GM12864 (cell line): ENCODE measurements around the gene EFNB2.

Experiments used
- DNase-seq: peaks from one replicate; pipeline ENCODE4 v3.0.0-alpha.2; 2011; ENCODE audit warnings: low read depth
- H3K4me3 ChIP-seq: 2 replicates; pipeline ENCODE4 v1.5.1; 2011; ENCODE audit warnings: mild to moderate bottlenecking, low read depth, low read length, control low read depth
- CTCF ChIP-seq: IDR thresholded peaks from 2 replicates; pipeline ENCODE4 v1.5.1; 2011; ENCODE audit warnings: low read depth, mild to moderate bottlenecking, moderate library complexity, low read length, control low read depth, inconsistent platforms; ENCODE audit errors: missing control alignments

EFNB2 gene

GRCh38 chr13:106526738-106527444, 8.6 kb downstream of the EFNB2 start:
- no peak for TF ChIP-seq CTCF
- no peak for DNase-seq
- no peak overlapping the region for H3K4me3 ChIP-seq

GRCh38 chr13:106525865-106526264, 9.6 kb downstream of the EFNB2 start:
- H3K4me3 ChIP-seq = no peak overlapping the region
- no peak for DNase-seq
- TF ChIP-seq CTCF = no peak

DNA sequence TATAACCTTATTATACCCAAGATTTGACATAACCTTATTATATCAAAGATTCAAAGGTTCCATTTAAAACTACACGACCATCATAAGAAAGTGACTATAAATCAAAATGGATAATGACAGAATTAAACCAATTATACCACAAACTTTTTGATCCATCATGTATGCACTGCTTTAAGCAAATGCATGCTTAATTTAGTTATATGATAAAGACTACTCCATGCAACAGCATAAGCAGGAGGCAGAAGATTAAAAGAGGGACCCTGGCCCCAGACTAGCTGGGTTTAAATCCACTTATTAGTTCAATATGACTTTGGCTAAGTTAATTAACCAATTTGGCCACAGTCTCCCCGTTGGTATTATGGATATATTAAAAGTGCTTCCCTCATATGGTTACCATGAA, 11.4 kb downstream of the EFNB2 start:
- TF ChIP-seq CTCF = no peak
- no peak for DNase-seq
- H3K4me3 ChIP-seq = no peak overlapping the region

- H3K4me3 ChIP-seq = no peak overlapping the region
- no peak for TF ChIP-seq CTCF
- no peak for DNase-seq
Observed at GRCh38 chr13:106523576-106523975, 11.9 kb downstream of the EFNB2 start.

DNA sequence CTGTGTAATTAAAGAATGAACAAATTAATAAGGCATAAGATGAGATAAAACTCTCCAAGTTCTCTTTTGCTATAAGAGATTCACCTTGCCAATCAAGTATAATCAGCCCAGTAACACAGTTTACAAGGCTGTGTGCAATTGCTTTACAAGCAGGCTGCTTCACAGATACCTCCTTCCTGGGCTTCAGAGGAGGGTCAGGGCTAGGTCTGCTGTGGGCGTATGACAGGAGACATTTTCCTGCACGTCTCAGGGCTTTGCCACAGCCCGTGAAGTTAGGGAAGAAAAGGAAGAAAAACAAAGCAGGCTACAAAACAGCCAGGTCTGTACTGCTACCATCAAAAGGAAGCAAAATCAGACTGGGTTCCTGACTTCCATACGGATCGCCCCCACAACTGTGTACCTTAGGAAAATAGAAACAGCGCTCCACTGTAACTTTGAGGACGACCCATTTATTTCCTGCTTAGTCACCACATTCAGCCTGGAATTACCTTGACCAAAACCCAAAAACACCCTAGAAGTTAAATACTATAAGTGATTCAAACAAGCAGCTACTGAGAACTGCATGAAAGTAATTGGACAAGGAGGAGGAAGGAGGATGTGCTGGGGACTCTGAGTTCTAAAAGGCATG, 12.4 kb downstream of the EFNB2 start:
- H3K4me3 ChIP-seq = no peak overlapping the region
- DNase-seq = no peak
- no peak for TF ChIP-seq CTCF

GRCh38 chr13:106522112-106522705, 13.3 kb downstream of the EFNB2 start:
- DNase-seq = no peak
- TF ChIP-seq CTCF = no peak
- no peak overlapping the region for H3K4me3 ChIP-seq
